NB4 (cell line): ENCODE measurements around the gene NTHL1.

Experiments
- MYC ChIP-seq: IDR thresholded peaks from 2 replicates; pipeline ENCODE4 v1.6.1; 2011; ENCODE audit warnings: low read depth, low read length
- POLR2A ChIP-seq: IDR thresholded peaks from 2 replicates; pipeline ENCODE4 v1.6.1; 2011; ENCODE audit warnings: mild to moderate bottlenecking; ENCODE audit not compliant: insufficient read length; ENCODE audit errors: extremely low read depth
- TF ChIP-seq, protein P1 (sequence below): IDR thresholded peaks from one replicate; pipeline ENCODE4 v1.5.1; 2012; ENCODE audit warnings: low read depth, low read length
- TF ChIP-seq, protein P2 (sequence below): IDR thresholded peaks from 2 replicates; pipeline ENCODE4 v1.6.1; 2011; ENCODE audit warnings: low read depth, low read length

DNA sequence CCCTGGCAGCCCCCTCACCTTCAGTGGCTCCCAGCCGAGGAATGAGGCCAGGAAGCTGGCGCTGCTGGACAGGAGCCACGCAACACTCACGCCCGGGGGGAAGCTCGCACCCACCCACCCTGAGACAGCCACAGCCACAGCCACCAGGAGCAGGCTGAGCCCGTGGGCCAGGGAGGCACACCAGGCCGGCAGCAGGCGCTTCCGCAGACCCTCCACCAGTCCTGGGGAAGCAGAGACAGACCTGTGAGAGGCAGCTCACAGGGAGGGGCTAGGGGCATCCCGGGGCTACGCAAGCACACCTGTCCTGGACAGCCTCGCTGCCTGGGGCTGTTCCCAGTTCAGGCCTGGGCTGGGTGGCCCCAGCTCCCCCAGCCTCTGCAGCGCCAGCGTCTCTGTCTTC is 46.2 kb upstream of the NTHL1 start:
- TF ChIP-seq POLR2A (no peak), MYC (no peak)
- TF ChIP-seq, protein P1, sequence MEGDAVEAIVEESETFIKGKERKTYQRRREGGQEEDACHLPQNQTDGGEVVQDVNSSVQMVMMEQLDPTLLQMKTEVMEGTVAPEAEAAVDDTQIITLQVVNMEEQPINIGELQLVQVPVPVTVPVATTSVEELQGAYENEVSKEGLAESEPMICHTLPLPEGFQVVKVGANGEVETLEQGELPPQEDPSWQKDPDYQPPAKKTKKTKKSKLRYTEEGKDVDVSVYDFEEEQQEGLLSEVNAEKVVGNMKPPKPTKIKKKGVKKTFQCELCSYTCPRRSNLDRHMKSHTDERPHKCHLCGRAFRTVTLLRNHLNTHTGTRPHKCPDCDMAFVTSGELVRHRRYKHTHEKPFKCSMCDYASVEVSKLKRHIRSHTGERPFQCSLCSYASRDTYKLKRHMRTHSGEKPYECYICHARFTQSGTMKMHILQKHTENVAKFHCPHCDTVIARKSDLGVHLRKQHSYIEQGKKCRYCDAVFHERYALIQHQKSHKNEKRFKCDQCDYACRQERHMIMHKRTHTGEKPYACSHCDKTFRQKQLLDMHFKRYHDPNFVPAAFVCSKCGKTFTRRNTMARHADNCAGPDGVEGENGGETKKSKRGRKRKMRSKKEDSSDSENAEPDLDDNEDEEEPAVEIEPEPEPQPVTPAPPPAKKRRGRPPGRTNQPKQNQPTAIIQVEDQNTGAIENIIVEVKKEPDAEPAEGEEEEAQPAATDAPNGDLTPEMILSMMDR = no peak
- TF ChIP-seq, protein P2, sequence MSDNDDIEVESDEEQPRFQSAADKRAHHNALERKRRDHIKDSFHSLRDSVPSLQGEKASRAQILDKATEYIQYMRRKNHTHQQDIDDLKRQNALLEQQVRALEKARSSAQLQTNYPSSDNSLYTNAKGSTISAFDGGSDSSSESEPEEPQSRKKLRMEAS = no peak
